DND-41 (cell line): ENCODE data around the gene TCIRG1.

Experiments used
- CTCF ChIP-seq: IDR thresholded peaks from 2 replicates; pipeline ENCODE4 v1.5.1; 2012; ENCODE audit warnings: borderline replicate concordance, low read length, moderate library complexity, mild to moderate bottlenecking; ENCODE audit not compliant: poor library complexity, severe bottlenecking; ENCODE audit errors: extremely low read depth
- EZH2 ChIP-seq: IDR thresholded peaks from 3 replicates; pipeline ENCODE4 v1.6.1; 2012; ENCODE audit warnings: borderline replicate concordance, low read depth, mild to moderate bottlenecking, moderate library complexity, low read length, inconsistent platforms; ENCODE audit not compliant: severe bottlenecking

GRCh38 chr11:68014947-68015447, 23.8 kb upstream of the TCIRG1 start:
- no peak for TF ChIP-seq CTCF
- TF ChIP-seq EZH2: no peak
